ENCODE results near the gene RNF31.
"Not testable (repeated sequence)": the region's sequence is repeated elsewhere in the genome, so short reads cannot be mapped to it uniquely, and the experiment has no call there.

The RNF31 gene

DNA sequence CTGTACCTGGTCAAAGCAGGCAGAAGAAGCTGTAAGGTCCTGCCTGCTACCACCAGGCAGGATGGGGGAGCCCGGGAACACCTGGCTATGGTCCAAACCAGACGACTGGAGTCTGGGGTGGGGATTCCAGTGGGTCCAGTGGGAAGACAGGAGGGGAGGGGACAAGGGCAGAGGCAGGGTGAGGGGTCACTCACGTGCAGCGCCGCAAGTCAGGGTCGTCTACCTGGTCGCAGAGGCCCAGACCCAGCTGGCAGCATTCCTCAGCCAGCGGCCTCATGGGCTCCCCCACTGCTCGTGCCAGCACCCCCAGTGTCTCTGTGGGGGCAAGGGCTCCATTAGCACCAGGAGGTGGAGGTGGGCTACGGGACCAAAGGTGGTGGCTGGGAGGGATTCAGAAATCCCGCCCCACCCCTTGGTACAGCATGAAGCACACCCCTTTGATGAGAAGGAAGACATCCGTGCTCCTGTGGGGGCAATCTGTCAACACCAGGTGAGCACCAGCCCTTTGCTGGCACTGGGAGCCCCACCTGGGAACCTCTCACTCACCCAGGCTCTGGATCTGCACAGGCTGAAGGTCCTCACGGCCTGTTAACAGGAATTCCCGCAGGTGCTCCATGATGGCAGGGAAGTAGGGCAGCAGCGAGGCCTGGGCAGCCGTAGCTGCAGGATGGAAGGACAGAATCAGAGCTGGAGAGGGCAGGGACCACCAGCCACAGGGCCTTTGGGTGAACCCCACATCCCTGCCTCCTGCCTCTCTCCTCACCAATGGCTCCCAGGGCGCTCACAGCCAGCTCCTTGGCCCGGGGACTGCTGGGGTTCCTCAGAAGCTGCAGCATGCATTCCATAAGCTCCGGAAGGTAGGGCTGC lies 37.0 kb downstream of the RNF31 start:
- DNase-seq, result no peak

DNA sequence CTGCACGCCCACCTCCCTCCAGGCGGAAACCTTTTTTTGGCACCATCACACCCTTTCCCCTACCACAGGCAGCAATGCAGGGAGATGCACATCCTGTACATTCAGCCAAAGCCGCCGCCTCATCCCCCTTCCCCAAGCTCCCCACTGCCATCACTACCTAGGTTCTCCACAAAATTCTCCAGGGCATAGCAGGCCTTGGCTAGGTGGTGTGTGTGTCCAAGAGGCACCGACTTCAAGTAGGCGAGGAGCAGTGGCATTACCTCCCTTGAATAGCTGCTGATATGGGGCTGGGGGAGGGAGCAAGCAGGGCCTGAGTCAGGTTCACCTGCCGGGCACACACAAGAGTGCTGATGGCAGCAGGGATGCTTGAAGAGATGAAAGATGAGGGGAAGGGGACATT lies 37.7 kb downstream of the RNF31 start:
- no peak for DNase-seq

DNA sequence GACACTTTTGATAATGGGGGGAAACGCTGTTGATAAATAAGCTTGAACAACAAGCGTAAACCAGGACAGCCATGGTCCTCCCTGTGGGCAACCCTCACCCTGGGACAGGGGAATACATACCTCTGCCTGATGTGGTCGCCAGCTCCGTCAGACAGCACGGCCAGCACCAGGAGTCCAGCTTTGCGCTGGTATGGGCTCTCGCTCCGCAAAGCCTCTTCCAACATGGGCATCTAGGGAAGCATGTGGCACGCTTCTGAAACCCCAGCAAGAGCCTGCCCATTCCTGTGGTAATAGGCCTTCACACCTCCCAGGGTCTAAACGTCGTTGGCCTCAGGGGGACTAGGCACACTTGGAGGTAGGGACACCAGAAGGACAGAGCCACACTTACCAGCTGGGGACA lies 38.4 kb downstream of the RNF31 start:
- DNase-seq, result no peak

DNA sequence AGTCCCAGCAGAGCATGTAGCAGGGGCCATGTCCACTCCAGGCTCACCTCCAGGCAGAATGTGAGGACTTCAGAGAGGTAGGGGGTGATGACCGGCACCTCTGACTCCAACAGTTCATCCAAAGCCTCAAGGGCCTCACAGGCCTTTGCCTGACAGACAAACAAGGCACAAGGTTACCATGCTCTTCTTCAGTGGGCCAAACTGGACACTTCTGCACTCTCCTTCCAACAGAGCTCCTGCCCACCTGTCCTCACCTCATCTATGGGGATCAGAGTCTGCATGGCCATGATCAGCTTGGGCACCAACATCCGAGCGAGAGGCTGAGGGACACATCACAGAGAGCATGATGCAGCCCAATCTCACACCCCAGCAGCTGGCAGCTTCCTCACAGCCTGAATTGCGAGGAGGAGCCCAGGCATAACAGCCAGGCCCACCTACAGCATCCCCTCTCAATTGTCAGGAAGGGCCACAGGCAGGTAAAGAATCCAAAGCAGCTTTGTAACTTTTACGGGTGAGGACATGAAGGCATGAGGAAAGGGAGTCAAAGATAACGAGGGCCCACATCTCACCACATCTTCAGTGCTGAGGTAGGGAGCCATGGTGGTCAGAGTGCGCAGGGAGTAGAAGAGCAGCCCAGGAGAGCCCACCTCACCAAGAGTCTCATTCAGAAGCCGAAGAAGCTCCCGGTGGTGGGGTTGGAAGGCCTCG lies 39.7 kb downstream of the RNF31 start:
- no peak for DNase-seq

DNA sequence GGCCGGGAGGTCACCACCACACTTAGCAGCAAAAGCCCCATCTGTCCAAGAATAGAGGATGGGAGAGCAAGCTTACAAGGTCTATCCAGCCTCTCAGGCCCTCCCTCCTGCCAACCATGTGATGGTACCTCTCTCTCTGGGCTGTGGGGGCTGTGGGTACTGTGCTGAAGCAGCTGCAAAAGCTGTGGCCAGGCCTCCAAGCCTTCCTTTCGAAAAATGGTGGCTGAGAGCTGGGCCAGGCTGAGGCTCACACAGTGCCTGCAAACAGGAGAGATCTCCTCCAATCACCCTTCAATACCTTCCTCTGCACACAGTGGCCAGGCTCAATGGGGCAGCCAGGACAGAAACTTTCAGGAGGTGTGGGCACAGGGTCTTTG lies 40.2 kb downstream of the RNF31 start:
- DNase-seq, result no peak

DNA sequence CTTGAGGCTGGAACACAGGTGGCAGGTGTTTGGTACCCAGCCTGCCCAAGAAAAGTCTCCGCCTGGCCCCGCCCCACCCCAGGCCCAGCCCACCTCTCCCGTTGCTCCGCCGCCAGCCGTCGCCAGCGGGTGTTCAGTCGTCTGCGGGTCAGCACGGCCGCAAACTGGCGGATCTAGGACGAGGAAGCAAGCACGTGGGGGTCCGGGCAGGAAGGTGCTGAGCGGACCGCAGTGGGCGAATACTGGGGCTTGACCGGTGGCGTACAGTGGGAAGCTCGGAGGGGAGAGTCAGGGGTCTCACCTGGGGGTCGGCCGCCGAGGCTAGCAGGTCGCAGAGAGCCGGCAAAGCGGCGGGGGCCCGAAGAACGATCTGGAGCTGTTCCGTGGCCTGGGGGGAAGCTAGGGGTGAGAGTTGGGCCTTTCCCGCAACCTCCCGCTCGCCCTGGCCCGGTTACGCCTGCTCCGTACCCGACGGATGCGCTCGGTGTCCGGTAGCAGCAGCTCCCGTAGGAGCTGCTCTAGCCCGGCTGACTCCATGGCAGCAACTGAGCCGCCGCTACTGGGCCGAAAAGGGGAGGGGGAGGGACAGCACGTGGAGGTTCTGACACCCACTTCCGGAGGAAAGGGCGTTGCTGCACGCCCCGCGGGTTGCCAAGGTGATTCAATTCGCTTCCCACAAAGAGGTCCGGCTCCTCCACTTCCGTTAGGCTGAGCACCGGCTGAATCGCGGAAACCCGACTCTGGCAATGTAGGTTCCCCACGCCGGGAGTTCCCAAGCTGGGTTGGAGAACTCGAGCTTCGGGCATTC lies 41.2 kb downstream of the RNF31 start, which contains the start of gene IPO4:
IPO4 (minus strand) TSS at position 566 of the 808 bp plus-strand sequence; CDS start at position 537, 29 bp downstream.
- peak; percentile 98 for DNase-seq

DNA sequence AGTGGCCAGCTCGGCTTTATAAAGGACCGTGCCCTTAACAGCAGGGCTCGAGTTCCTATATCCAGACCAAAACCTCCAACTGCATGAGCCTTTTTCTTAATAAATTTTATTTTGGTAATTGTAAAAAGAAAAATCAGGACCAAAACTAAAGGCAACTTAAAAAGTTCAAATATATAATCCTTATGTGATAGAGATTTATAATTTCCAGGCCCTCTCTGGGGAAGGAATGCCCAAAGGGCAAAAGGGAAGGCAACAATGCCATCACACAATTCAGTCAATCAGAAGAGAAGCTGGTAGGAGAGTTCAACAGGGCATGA lies 41.7 kb downstream of the RNF31 start:
- no peak for DNase-seq

DNA sequence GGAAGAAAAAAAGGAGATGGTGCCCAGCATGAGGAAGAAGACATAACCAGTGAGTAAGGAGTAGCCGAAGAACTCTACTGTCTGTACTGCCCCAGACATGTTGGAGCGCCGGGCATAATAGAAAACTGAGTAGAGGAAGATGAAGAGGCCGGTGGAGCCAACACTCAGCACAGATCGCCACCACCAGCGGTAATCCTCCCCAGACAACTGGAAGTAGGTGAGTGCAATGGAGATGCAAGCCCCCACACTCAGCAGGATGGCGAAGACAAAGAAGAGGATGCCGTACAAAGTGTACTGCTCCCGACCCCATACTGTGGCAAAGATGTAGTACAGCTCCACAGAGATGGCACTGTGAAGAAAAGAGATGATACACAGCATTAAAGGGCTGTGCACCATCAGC lies 42.2 kb downstream of the RNF31 start:
- DNase-seq, result no peak

DNA sequence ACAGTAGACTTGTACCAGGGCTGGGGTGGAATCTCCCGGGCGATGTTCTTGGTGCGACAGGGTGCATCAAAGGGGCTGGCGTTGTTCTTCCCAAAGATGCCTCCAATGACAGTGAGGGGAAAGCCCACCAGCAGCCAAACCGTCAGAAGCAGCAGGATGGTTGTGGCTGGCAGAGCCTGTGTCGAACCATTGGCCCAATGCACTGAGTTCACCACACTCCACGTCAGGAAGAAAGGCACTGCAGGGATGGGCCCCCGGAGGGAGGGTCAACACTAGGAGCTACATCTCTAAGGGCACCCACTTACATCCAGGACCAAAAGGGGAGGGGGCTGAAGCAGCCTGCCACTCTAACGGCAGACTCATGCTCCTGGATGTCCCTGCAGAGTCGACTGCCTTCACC lies 43.1 kb downstream of the RNF31 start:
- DNase-seq, result no peak

DNA sequence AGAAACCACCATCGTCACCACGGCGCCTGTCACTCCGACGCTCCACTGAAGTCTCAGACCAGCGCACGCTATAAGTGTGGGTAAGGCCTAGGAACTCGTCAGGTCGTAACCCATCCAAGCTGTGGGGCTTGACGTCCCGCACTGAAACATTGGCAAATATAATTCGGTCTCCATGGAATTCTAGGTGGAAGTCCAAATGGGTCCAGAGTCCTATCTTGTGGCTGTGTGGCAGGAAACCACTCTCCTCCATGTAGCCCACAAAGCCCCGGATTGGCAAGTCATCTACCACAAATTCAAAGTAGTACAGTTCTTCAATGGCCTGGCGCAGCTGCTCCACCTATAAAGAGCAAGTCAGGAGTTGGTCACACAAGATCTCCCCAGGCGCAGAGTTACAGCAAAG lies 45.6 kb downstream of the RNF31 start:
- DNase-seq, result no peak

DNA sequence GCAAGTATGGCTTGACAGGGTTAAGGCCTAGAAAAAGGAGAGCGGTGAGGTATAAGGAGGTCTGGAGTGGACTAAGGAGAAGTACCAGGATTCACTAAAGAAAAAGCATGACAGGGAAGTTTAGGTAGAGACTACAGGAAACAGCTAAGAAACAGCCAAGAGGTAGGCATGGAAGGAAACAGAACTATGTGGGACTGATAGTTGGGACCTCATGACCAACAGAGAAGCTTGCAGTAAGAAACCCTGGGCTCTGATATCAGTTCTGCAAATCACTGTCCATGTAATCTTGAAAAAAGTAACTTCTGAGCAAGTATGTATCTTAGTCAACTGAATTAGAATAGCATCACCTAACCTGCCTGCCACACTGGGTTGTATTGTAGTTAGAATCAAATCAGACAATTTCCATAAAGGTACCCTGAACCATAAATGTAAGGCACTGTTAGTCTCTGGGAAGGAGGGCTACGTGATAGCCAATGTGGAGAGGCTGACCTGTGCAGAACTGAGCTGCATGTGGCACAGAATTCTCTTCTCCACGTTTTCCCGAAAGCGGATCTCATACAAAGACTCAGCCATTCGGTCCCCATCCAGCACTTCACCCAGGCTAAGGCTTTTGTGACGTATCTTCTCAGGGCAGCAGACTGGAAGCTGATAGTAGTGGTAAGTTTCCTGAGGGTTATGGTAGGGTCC lies 47.0 kb downstream of the RNF31 start:
- DNase-seq, result no peak

DNA sequence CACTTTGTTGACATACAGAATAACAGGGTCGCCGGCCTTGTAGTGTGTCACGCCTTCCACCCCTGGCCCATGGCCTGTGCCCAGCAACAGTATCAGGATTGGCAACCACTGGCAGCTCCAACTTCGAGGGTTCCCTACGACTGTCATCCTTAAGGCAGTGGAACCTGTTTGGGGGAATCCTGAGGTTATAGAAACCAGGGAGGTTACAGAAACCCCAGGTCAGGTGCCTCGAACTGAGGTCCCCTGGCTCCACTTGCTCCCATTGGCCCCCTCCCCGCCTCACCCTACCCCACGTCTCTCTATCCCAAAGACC lies 47.5 kb downstream of the RNF31 start:
- DNase-seq, result no peak

DNA sequence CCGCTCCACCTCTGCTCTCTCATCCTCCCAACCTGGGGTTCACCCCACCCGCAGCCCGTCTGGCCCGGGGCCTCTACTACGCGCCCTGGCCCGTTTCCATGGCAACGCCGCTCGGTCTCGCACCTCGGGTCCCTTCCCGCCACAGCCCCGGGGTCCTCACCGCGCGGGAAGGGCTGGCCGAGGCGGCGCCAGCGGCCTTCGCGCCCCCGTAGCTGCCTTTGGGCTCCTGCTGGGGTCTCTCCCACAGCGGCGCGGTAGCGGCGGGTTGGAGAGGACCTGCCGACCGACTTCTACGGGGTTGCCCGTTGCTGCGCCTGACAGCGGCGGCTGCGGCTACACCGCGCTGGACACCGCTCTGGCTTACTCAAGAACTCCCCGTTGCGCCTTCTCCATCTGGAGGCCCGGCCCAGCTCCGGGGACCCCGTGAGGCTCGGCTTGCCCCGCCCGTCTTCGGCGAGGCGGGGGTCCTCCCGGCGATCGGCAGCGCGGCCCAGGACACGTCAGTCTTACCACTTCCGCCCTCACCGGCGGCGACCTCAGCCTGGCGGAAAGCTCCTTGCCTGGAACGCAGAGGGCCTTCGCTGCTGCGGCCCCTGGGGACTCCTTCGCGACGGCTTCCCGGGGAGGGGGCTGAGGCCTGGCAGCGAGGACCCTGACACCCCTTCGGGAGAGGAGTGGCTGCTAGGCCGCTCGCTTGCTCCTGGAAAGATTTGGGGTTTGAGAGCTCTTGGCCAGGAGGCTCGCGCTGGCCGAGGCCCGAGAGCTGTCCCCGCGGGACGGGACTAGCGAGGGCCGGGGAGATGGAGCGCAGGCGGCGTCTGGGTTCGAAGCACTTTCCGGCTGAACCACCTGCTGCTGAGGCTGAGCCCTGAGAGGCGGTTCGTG lies 48.1 kb downstream of the RNF31 start, which contains the start of gene TM9SF1:
TM9SF1 (minus strand) TSS at position 256 of the 885 bp plus-strand sequence. CDS start 422 bp downstream, outside the sequence.
- DNase-seq, result peak; percentile 86

DNA sequence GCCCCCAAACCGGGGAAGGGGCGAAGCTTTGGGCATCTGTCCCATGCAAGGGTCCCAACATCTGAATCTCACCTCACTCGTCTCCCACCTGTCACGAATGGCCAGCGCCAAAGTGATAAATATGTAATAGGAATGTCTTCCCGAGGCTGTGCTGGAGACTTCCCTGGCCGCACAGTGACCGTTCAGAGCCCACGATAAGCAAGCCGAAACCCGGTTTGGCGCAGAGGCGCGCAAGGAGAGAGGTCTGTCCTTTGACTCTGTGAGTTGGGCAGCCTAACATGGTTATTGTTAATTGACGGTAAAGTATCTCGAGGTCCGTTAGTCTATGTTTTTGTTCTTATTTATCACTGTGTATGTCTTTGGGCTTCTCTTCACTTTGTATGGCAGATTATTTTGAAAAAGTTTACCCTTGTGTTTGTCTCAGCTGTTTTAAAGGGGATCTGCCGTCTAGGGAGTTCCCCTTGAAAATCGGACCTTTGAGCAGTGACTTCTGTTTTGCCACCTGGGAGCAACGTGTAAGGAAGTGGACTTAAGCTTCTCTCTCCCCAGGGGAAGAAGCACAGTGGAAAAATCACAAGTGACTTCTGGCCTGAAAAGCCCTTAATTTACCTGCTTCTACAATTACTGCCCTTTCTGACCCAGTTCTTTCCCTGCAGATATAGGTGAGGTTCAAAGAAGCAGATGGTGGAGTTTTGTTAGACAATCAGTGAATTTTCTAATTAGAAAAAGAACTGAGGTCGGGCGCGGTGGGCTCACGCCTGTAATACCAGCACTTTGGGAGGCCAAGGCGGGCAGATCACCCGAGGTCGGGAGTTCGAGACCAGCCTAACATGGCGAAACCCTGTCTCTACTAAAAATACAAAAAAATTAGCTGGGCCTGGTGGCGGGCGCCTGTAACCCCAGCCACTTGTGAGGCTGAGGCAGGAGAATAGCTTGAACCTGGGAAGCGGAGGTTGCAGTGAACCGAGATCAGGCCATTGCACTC lies 49.1 kb downstream of the RNF31 start:
- DNase-seq, result no peak

DNA sequence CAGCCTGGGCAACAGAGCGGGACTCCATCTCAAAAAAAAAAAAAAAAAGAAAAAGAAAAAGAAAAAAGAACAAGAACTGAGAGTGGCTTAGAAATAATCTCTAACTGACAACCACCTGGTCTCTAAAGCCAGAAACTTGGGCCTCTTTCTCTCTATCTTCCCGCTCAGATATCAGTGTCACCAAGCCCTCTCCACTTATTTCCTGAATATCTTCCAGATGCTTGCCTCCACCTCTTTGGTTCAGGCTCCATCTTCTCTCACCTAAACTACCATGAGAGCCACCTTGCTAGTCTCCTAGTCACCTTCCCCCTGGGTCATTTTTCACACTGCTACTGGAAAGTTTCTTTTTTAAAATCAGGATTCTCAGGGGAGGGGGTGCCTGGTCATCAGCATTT lies 49.8 kb downstream of the RNF31 start:
- no peak for DNase-seq

DNA sequence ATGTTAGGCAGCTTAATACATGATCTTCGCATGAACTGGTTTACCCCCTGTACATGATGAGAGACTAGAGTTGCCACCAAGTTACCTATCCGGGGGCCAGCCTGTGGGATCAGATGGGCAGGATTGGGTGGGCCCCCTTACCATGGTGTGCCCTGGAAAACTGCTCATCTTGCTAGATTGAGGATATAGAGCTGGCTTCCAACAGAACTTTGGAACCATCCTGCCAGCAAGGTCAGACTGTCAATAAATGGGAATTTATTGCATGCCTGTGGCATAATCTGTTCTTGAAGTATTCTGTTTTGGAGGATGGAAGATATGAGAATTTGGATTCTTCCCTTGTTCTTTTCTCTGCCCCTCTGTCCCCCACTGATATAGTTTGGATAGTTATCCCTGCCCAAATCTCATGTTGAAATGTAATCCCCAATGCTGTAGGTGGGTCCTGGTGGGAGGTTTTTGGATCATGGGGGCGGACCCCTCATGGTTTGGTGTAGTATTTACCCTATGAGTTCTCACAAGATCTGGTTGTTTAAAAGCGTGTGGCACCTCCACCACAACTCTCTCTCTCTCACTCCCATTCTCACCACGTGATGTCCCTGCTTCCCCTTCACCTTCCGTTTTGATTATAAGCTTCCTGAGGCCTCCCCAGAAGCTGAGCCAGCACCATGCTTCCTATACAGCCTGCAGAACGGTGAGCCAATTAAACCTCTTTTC lies 51.7 kb downstream of the RNF31 start:
- no peak for DNase-seq

DNA sequence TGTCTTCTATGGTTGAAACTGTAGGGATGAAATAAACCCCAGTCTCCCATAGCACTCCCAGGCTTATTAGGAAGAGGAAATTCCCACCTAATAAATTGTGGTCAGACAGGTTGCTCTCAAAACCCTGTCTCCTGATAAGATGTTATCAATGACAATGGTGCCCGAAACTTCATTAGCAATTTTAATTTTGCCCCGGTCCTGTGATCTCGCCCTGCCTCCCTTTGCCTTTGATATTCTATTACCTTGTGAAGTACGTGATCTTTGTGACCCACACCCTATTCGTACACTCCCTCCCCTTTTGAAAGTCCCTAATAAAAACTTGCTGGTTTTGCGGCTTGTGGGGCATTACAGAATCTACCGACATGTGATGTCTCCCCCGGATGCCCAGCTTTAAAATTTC lies 55.2 kb downstream of the RNF31 start:
- DNase-seq, result not testable (repeated sequence)

DNA sequence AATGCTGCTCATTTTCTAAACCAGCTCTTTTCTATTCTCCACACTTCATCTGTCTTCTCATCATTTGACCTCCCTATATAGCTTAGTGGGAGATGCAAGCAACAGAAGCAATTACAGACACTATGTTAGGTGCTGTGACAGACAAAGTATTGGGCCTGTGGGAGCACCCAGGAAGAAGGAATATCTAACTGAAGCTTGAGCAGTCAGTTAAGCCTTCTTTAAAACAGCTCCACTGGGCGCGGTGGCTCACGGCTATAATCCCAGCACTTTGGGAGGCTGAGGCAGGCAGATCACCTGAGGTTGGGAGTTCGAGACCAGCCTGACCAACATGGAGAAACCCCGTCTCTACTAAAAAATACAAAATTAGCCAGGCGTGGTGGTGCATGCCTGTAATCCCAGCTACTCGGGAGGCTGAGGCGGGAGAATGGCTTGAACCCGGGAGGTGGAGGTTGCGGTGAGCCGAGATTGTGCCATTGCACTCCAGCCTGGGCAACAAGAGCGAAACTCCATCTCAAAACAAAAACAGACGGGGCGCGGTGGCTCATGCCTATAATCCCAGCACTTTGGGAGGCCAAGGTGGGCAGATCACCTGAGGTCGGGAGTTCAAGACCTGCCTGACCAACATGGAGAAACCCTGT lies 56.1 kb downstream of the RNF31 start:
- not testable (repeated sequence) for DNase-seq
